ENCODE measurements around the gene IP6K1.

- TF ChIP-seq CTCF (optimal IDR thresholded peaks at IDR 0.05 in 1 of 3, IDR thresholded peaks at IDR 0.05 in 1 of 3, conservative IDR thresholded peaks at IDR 0.05 in 1 of 3; ENCODE audit: extremely low read depth in 1 of 3, insufficient read depth in 2 of 3, low read length in 3 of 3) (no peak), EZH2 (IDR thresholded peaks at IDR 0.05; ENCODE audit: low read length) (no peak)
Observed at GRCh38 chr3:49706456-49707112, 79.8 kb downstream of the IP6K1 start.
